HG03378 (cell line): ENCODE data around the gene ZG16B.

ENCODE experiments used
- ATAC-seq: cut with Tn5 transposase; IDR thresholded peaks from one replicate; pipeline ENCODE4 v1.9.1; 2021; ENCODE audit warnings: mild to moderate bottlenecking, moderate library complexity; ENCODE audit not compliant: unreplicated experiment

The ZG16B gene

GRCh38 chr16:2804728-2805127 is 25.4 kb upstream of the ZG16B start:
- ATAC-seq: no peak

- no peak for ATAC-seq
These were observed 23.8 kb upstream of the ZG16B start for GRCh38 chr16:2806286-2806685.

- ATAC-seq: no peak
These were observed 21.9 kb upstream of the ZG16B start for GRCh38 chr16:2808181-2808580.

GRCh38 chr16:2809149-2809760 is 20.8 kb upstream of the ZG16B start:
- ATAC-seq: no peak

GRCh38 chr16:2810651-2811050 is 19.5 kb upstream of the ZG16B start:
- no peak for ATAC-seq

GRCh38 chr16:2811703-2812471 is 18.2 kb upstream of the ZG16B start:
- ATAC-seq: no peak

- no peak for ATAC-seq
These were observed 16.3 kb upstream of the ZG16B start for GRCh38 chr16:2813771-2814221.

GRCh38 chr16:2814551-2815298 is 15.4 kb upstream of the ZG16B start:
- no peak for ATAC-seq

GRCh38 chr16:2815299-2815771 is 14.8 kb upstream of the ZG16B start:
- ATAC-seq: no peak

GRCh38 chr16:2816751-2817339 is 13.3 kb upstream of the ZG16B start, which contains the start of gene PRSS21:
Gene PRSS21 (plus strand): TSS chr16:2817237. CDS start chr16:2817269, 32 bp downstream.
- ATAC-seq: no peak

- ATAC-seq: no peak
These were observed 12.5 kb upstream of the ZG16B start for GRCh38 chr16:2817340-2818271.

GRCh38 chr16:2818272-2818876 is 11.7 kb upstream of the ZG16B start:
- ATAC-seq: no peak

- no peak for ATAC-seq
These were observed 10.7 kb upstream of the ZG16B start for GRCh38 chr16:2819179-2819938.

GRCh38 chr16:2819939-2820835 is 9.9 kb upstream of the ZG16B start:
- ATAC-seq: no peak

GRCh38 chr16:2820836-2821486 is 9.1 kb upstream of the ZG16B start:
- no peak for ATAC-seq

GRCh38 chr16:2821487-2822157 is 8.5 kb upstream of the ZG16B start:
- no peak for ATAC-seq

- ATAC-seq: no peak
These were observed 8.0 kb upstream of the ZG16B start for GRCh38 chr16:2822158-2822495.
